PC-3 (cell line): ENCODE data around the gene SH2D2A.

Experiments used
- CTCF ChIP-seq: fragments of 300-600 bp; sonication (generic); conservative IDR thresholded peaks from 2 replicates; pipeline ENCODE4 v1.5.1; 2017; ENCODE audit warnings: antibody characterized with exemption, low read depth, mild to moderate bottlenecking, low read length
- EZH2 ChIP-seq: fragments of 300-600 bp; sonication (generic); IDR thresholded peaks from one replicate; pipeline ENCODE4 v1.6.1; 2017; ENCODE audit warnings: antibody characterized with exemption, mild to moderate bottlenecking, low read length; ENCODE audit not compliant: unreplicated experiment
- EZH2phosphoT487 ChIP-seq: fragments of 300-600 bp; sonication (generic); IDR thresholded peaks from 2 replicates; pipeline ENCODE4 v1.6.1; 2018; ENCODE audit warnings: mild to moderate bottlenecking, antibody characterized with exemption, low read length, borderline replicate concordance

- TF ChIP-seq CTCF (no peak), EZH2phosphoT487 (no peak), EZH2 (no peak)
Observed at GRCh38 chr1:156846643-156847042, 30.0 kb upstream of the SH2D2A start.
